ENCODE results near the gene GRB10.

GRCh38 chr7:50625360-50625759 lies 157.3 kb downstream of the GRB10 start:
- no peak for TF ChIP-seq POLR2A (IDR thresholded peaks at IDR 0.05; ENCODE audit: low read length)
- no peak for TF ChIP-seq GATA1 (IDR thresholded peaks at IDR 0.05; ENCODE audit: low read depth, low read length)

Measured in erythroblast (primary cell).